Measurements from ENCODE around the gene C3orf38.

DNA sequence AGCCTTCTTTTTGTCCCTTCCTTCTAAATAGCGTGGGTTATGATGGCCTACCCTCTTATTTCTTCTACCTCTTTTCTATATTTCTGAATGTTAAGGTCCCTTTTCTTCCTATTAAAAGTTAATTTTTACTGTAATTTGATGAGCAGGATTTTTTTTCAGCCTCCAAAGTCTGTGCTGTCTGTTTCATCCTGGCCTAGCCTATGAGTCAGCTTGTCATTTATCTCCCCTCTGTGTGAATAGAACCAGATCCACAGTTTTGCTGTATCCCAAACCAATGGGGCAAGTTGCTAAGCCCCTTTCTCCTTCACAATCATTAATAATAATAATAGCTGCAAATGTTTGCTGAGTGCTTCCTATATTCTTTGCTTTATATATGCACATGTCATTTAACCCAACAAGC lies 18.1 kb upstream of the C3orf38 start:
- TF ChIP-seq, protein P1, sequence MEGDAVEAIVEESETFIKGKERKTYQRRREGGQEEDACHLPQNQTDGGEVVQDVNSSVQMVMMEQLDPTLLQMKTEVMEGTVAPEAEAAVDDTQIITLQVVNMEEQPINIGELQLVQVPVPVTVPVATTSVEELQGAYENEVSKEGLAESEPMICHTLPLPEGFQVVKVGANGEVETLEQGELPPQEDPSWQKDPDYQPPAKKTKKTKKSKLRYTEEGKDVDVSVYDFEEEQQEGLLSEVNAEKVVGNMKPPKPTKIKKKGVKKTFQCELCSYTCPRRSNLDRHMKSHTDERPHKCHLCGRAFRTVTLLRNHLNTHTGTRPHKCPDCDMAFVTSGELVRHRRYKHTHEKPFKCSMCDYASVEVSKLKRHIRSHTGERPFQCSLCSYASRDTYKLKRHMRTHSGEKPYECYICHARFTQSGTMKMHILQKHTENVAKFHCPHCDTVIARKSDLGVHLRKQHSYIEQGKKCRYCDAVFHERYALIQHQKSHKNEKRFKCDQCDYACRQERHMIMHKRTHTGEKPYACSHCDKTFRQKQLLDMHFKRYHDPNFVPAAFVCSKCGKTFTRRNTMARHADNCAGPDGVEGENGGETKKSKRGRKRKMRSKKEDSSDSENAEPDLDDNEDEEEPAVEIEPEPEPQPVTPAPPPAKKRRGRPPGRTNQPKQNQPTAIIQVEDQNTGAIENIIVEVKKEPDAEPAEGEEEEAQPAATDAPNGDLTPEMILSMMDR (IDR thresholded peaks at IDR 0.05; ENCODE audit: low read length): no peak
- TF ChIP-seq EZH2phosphoT487 (IDR thresholded peaks at IDR 0.05; ENCODE audit: low read length): no peak
- no peak for TF ChIP-seq EZH2 (optimal IDR thresholded peaks at IDR 0.05; ENCODE audit: low read depth, low read length)

All from MM.1S (cell line).